Measurements from ENCODE around the gene MAD2L1BP.
A peak's percentile ranks its signal among the peaks of the same experiment; 100 is the strongest.

GRCh38 chr6:43629505-43630300, 5.9 kb upstream of the MAD2L1BP start:
- TF ChIP-seq CTCF (IDR thresholded peaks at IDR 0.05) (no peak), POLR2A (IDR thresholded peaks at IDR 0.05) (peak; percentile 87 to 96)
